A549 (cell line): ENCODE data around the gene ARHGEF10L. TPM values are rescaled to one million over a fixed set of nuclear protein-coding genes. Genes with fewer than 3 reads are reported as not detected.

Experiments
- ATAC-seq, 2 experiments: fragments of 200-7000 bp in 1 of 2; fragments of >200 bp in 1 of 2; cut with Nextera tagmentation in 1 of 2; cut with Tn5 transposase in 1 of 2; 3 replicates each; pipeline versions ENCODE4 v1.8.0 to v1.9.1; 2018 to 2020; ENCODE audit warnings: mild to moderate bottlenecking in 1 of 2, moderate library complexity in 1 of 2
- CTCF ChIA-PET: fragments of 300-600 bp; sonication (Branson Sonifier 250); formaldehyde crosslinking; extraction: SDS; loops from one replicate; lab custom pipeline; 2021; ENCODE audit warnings: antibody characterized with exemption, inconsistent platforms; lab: Yijun Ruan, JAX
- POLR2A ChIA-PET: fragments of 350-600 bp; formaldehyde crosslinking; extraction: SDS; loops from one replicate; lab custom pipeline; 2021; ENCODE audit warnings: antibody characterized with exemption, inconsistent platforms; lab: Yijun Ruan, JAX
- DNase-seq, 2 experiments: peaks; one replicate each; pipeline versions ENCODE4 v3.0.0 to v3.0.0-alpha.2; 2011 to 2016; ENCODE audit warnings: low read depth in 1 of 2, low spot score in 1 of 2
- FAIRE-seq: peaks from 2 replicates; lab custom pipeline; 2011; peaks lifted over from hg19 to GRCh38; lab: Jason Lieb, UNC
- H3K27ac ChIP-seq, 2 experiments: fragments of >200 bp; sonication (Bioruptor Twin); formaldehyde crosslinking; 3 replicates each; pipeline ENCODE4 v1.5.1; 2016 to 2017
- H3K4me1 ChIP-seq: fragments of >200 bp; sonication (Bioruptor Twin); formaldehyde crosslinking; 3 replicates; pipeline ENCODE4 v1.6.1; 2016
- H3K4me2 ChIP-seq: fragments of >200 bp; sonication (Bioruptor Twin); formaldehyde crosslinking; 3 replicates; pipeline ENCODE4 v1.6.1; 2016
- H3K4me3 ChIP-seq: fragments of >200 bp; sonication (Bioruptor Twin); formaldehyde crosslinking; 3 replicates; pipeline ENCODE4 v1.5.1; 2016
- H3K9me3 ChIP-seq: fragments of >200 bp; sonication (Bioruptor Twin); formaldehyde crosslinking; 3 replicates; pipeline ENCODE4 v1.6.1; 2016
- CEBPB ChIP-seq, 2 experiments: fragments of >200 bp in 1 of 2; sonication (Bioruptor Twin) in 1 of 2; formaldehyde crosslinking in 1 of 2; IDR thresholded peaks; 2 replicates each; pipeline ENCODE4 v1.6.1; 2012 to 2016
- CHD2 ChIP-seq: fragments of 150-350 bp; IDR thresholded peaks from 2 replicates; pipeline ENCODE4 v1.6.1; 2014; ENCODE audit warnings: low read length; ENCODE audit not compliant: partially characterized antibody
- CHD4 ChIP-seq: fragments of 200-600 bp; sonication (generic); IDR thresholded peaks from 2 replicates; pipeline ENCODE4 v1.6.1; 2016; ENCODE audit warnings: antibody characterized with exemption, mild to moderate bottlenecking, borderline replicate concordance
- EHMT2 ChIP-seq: fragments of 200-600 bp; sonication (generic); IDR thresholded peaks from 2 replicates; pipeline ENCODE4 v1.6.1; 2016; ENCODE audit warnings: antibody characterized with exemption, low read depth, mild to moderate bottlenecking, moderate library complexity
- ELK1 ChIP-seq: fragments of 150-350 bp; IDR thresholded peaks from 2 replicates; pipeline ENCODE4 v1.6.1; 2014; ENCODE audit warnings: low read depth, mild to moderate bottlenecking, low read length
- ESRRA ChIP-seq: fragments of 150-350 bp; IDR thresholded peaks from 2 replicates; pipeline ENCODE4 v1.6.1; 2014; ENCODE audit warnings: mild to moderate bottlenecking, low read length, borderline replicate concordance
- FOSL2 ChIP-seq, 2 experiments: fragments of 450-650 bp in 1 of 2; fragments of >200 bp in 1 of 2; sonication (Bioruptor Twin) in 1 of 2; formaldehyde crosslinking; IDR thresholded peaks; 2 replicates each; pipeline versions ENCODE4 v1.5.0 to v1.6.1; 2016 to 2020; ENCODE audit warnings: mild to moderate bottlenecking in 1 of 2, moderate library complexity in 1 of 2
- HES2 ChIP-seq: fragments of >200 bp; sonication (Bioruptor Twin); formaldehyde crosslinking; IDR thresholded peaks from 2 replicates; pipeline ENCODE4 v1.6.1; 2016
- HOXB5 ChIP-seq: fragments of 250-450 bp; sonication (Bioruptor Pico); IDR thresholded peaks from 2 replicates; pipeline ENCODE4 v1.5.0; 2020; ENCODE audit warnings: mild to moderate bottlenecking, moderate library complexity
- JUN ChIP-seq, 2 experiments: fragments of >200 bp; sonication (Bioruptor Twin); formaldehyde crosslinking; IDR thresholded peaks; 2 replicates in 1 of 2; 3 replicates in 1 of 2; pipeline ENCODE4 v1.6.1; 2016 to 2017
- MAFK ChIP-seq: fragments of 450-650 bp; IDR thresholded peaks from 2 replicates; pipeline ENCODE4 v1.6.1; 2014; ENCODE audit not compliant: partially characterized antibody
- MAX ChIP-seq: IDR thresholded peaks from 2 replicates; pipeline ENCODE4 v1.6.1; 2012
- MAZ ChIP-seq: fragments of 150-350 bp; IDR thresholded peaks from 2 replicates; pipeline ENCODE4 v1.6.1; 2014; ENCODE audit warnings: antibody characterized with exemption, low read depth, low read length, borderline replicate concordance
- MYC ChIP-seq: IDR thresholded peaks from 2 replicates; pipeline ENCODE4 v1.6.1; 2012; ENCODE audit warnings: mild to moderate bottlenecking, inconsistent platforms, low read length, improper control_type of control experiment, borderline replicate concordance
- NPAS2 ChIP-seq: fragments of 250-450 bp; sonication (Bioruptor Pico); IDR thresholded peaks from 2 replicates; pipeline ENCODE4 v1.8.0; 2022; ENCODE audit warnings: mild to moderate bottlenecking, moderate library complexity, borderline replicate concordance
- PBX3 ChIP-seq: IDR thresholded peaks from 2 replicates; pipeline ENCODE4 v1.6.1; 2012
- RAD21 ChIP-seq, 2 experiments: fragments of >200 bp in 1 of 2; sonication (Bioruptor Twin) in 1 of 2; formaldehyde crosslinking in 1 of 2; IDR thresholded peaks in 1 of 2; conservative IDR thresholded peaks in 1 of 2; 2 replicates in 1 of 2; 3 replicates in 1 of 2; pipeline ENCODE4 v1.6.1; 2012 to 2018; ENCODE audit warnings: inconsistent platforms in 1 of 2
- RFX5 ChIP-seq: fragments of 450-650 bp; IDR thresholded peaks from 2 replicates; pipeline ENCODE4 v1.7.1; 2014; ENCODE audit warnings: antibody characterized with exemption, mild to moderate bottlenecking, moderate library complexity
- RNF2 ChIP-seq: fragments of 200-600 bp; sonication (generic); IDR thresholded peaks from 2 replicates; pipeline ENCODE4 v1.6.1; 2016; ENCODE audit warnings: low read depth, mild to moderate bottlenecking, antibody characterized with exemption, moderate library complexity, borderline replicate concordance
- TP53 ChIP-seq: fragments of 250-450 bp; sonication (Bioruptor Pico); IDR thresholded peaks from 2 replicates; pipeline ENCODE4 v1.5.0; 2021; ENCODE audit warnings: mild to moderate bottlenecking, moderate library complexity
- USF2 ChIP-seq: fragments of 450-650 bp; IDR thresholded peaks from 2 replicates; pipeline ENCODE4 v1.6.1; 2014; ENCODE audit warnings: antibody characterized with exemption
- ZC3H11A ChIP-seq: fragments of 450-650 bp; IDR thresholded peaks from 2 replicates; pipeline ENCODE4 v1.6.1; 2014; ENCODE audit warnings: antibody characterized with exemption, mild to moderate bottlenecking
- ZFP36 ChIP-seq: fragments of 450-650 bp; IDR thresholded peaks from 2 replicates; pipeline ENCODE4 v1.6.1; 2014; ENCODE audit warnings: borderline replicate concordance; ENCODE audit not compliant: partially characterized antibody
- ZNF302 ChIP-seq: fragments of 250-450 bp; sonication (Bioruptor Pico); IDR thresholded peaks from 2 replicates; pipeline ENCODE4 v1.9.0; 2021; ENCODE audit warnings: inconsistent platforms, mild to moderate bottlenecking, moderate library complexity
- WGBS: methylation state at CpG from one replicate; pipeline ENCODE4 v1.1.6; 2017; ENCODE audit errors: missing lambda C conversion rate; 5-methylcytosine and 5-hydroxymethylcytosine counted together
- polyA plus RNA-seq, 4 experiments: library from polyadenylated mRNA; depleted of rRNA in 3 of 4; stranded (reverse); fragments of >200 nt; fragmentation: RNase III in 1 of 4; extraction: RNeasy Plus Mini Kit Qiagen cat#74134 plus additional on column Dnase treatment in 1 of 4; gene quantifications; 2 replicates in 3 of 4; 3 replicates in 1 of 4; pipeline ENCODE4 v1.2.3, GENCODE V29; 2011 to 2017

The ARHGEF10L gene
- polyA plus RNA-seq, 2 of the 4 experiments (the other 2 are of a cell fraction): 3.5 to 5.2 TPM

GRCh38 chr1:17612831-17613230 lies 73.3 kb downstream of the ARHGEF10L start:
- no peak for FAIRE-seq
- Histone ChIP-seq H3K4me1 (no peaks in the 10 kb centered on the region), H3K27ac (no peak overlapping the region), H3K4me2 (no peak overlapping the region), H3K4me3 (no peak overlapping the region), H3K9me3 (no peaks in the 10 kb centered on the region)
- POLR2A ChIA-PET: no interaction called here
- CTCF ChIA-PET: interaction anchor here (1.5 to 2.5 kb wide), 3 partner anchors 111 to 136 kb away, joined by 4 to 13 read pairs (median 5); no protein-coding TSS in a partner anchor
- 76% methylated on average over 10 of the region's 10 CpGs for WGBS
- no peak for DNase-seq
- no peak for ATAC-seq
- no peak for TF ChIP-seq MYC
- TF ChIP-seq FOSL2 (IDR thresholded peaks at IDR 0.05): no peak
- no peak for TF ChIP-seq FOSL2 (CRISPR knock-in tag; IDR thresholded peaks at IDR 0.05)
- TF ChIP-seq HOXB5: no peak
- TF ChIP-seq TP53 (CRISPR knock-in tag): no peak
- TF ChIP-seq ESRRA: no peak
- TF ChIP-seq ZC3H11A: no peak
- no peak for TF ChIP-seq JUN (IDR thresholded peaks at IDR 0.05)
- TF ChIP-seq RAD21 (conservative IDR thresholded peaks at IDR 0.05 in 1 of 2, IDR thresholded peaks at IDR 0.05 in 1 of 2): no peak
- TF ChIP-seq CHD2: no peak
- no peak for TF ChIP-seq ZFP36
- TF ChIP-seq MAFK: no peak

GRCh38 chr1:17614586-17614985 lies 75.1 kb downstream of the ARHGEF10L start:
- no peak for ATAC-seq
- CTCF ChIA-PET: interaction anchor here (1.8 to 5.0 kb wide), 2 partner anchors 8 to 113 kb away, joined by 7 to 20 read pairs; no protein-coding TSS in a partner anchor

More at GRCh38 chr1:17614586-17614985, 75.1 kb downstream of the ARHGEF10L start:
- Histone ChIP-seq H3K4me1 (no peaks in the 10 kb centered on the region), H3K27ac (no peak overlapping the region), H3K4me3 (no peak overlapping the region), H3K9me3 (no peaks in the 10 kb centered on the region), H3K4me2 (no peak overlapping the region)
- no peak for TF ChIP-seq ZNF302
- TF ChIP-seq MAZ: no peak
- no peak for TF ChIP-seq JUN (IDR thresholded peaks at IDR 0.05)
- no peak for TF ChIP-seq RNF2
- TF ChIP-seq MAX: no peak
- TF ChIP-seq USF2: no peak
- TF ChIP-seq CEBPB (IDR thresholded peaks at IDR 0.05): no peak
- no peak for TF ChIP-seq EHMT2
- no peak for TF ChIP-seq HES2
- TF ChIP-seq ELK1: no peak
- no peak for TF ChIP-seq CHD4
- TF ChIP-seq RFX5: no peak
- TF ChIP-seq CHD2: no peak
- TF ChIP-seq ZC3H11A: no peak
- no peak for TF ChIP-seq PBX3
- no peak for TF ChIP-seq HOXB5
- no peak for TF ChIP-seq NPAS2
- TF ChIP-seq MYC: no peak
- FAIRE-seq: no peak
- WGBS: 94% methylated on average over 4 of the region's 4 CpGs
- DNase-seq: no peak
- POLR2A ChIA-PET: no interaction called here
